Smooth muscle cell (in vitro differentiated cells): Measurements from ENCODE around the gene TWIST2. TPM values are rescaled to one million over a fixed set of nuclear protein-coding genes. Genes with fewer than 3 reads are reported as not detected.

Experiments
- DNase-seq: peaks from one replicate; lab custom pipeline; 2025; ENCODE audit not compliant: unreplicated experiment; lab: John Stamatoyannopoulos, UW
- H2AFZ ChIP-seq: fragments of 200-600 bp; sonication (generic); 2 replicates; pipeline ENCODE4 v1.6.0; 2016; ENCODE audit warnings: antibody characterized with exemption, low read depth, mild to moderate bottlenecking
- H3F3A ChIP-seq: fragments of 200-600 bp; sonication (generic); 2 replicates; pipeline ENCODE4 v1.6.0; 2017; ENCODE audit warnings: antibody characterized with exemption, low read depth
- H3K27ac ChIP-seq: fragments of 200-600 bp; sonication (generic); 2 replicates; pipeline ENCODE4 v1.5.1; 2016; ENCODE audit warnings: low read depth, mild to moderate bottlenecking
- H3K27me3 ChIP-seq: fragments of 200-600 bp; sonication (generic); 2 replicates; pipeline ENCODE4 v1.6.1; 2016; ENCODE audit warnings: low read depth, mild to moderate bottlenecking
- H3K36me3 ChIP-seq: fragments of 200-600 bp; sonication (generic); 2 replicates; pipeline ENCODE4 v1.5.1; 2016; ENCODE audit warnings: low read depth
- H3K4me1 ChIP-seq: fragments of 200-600 bp; sonication (generic); 2 replicates; pipeline ENCODE4 v1.5.1; 2016; ENCODE audit warnings: low read depth
- H3K4me2 ChIP-seq: fragments of 200-600 bp; sonication (generic); 2 replicates; pipeline ENCODE4 v1.6.0; 2016; ENCODE audit warnings: mild to moderate bottlenecking
- H3K4me3 ChIP-seq: fragments of 200-600 bp; sonication (generic); 2 replicates; pipeline ENCODE4 v1.5.1; 2016; ENCODE audit warnings: mild to moderate bottlenecking
- H3K79me2 ChIP-seq: fragments of 200-600 bp; sonication (generic); 2 replicates; pipeline ENCODE4 v1.6.0; 2016; ENCODE audit warnings: low read depth, mild to moderate bottlenecking
- H3K9ac ChIP-seq: fragments of 200-600 bp; sonication (generic); 2 replicates; pipeline ENCODE4 v1.6.0; 2016; ENCODE audit warnings: low read depth
- H3K9me3 ChIP-seq: fragments of 200-600 bp; sonication (generic); replicated peaks from 2 replicates; pipeline ENCODE4 v1.5.1; 2016; ENCODE audit warnings: low read depth
- H4K20me1 ChIP-seq: fragments of 200-600 bp; sonication (generic); 2 replicates; pipeline ENCODE4 v1.6.0; 2016; ENCODE audit warnings: low read depth
- CTCF ChIP-seq: fragments of 200-600 bp; sonication (generic); IDR thresholded peaks from 2 replicates; pipeline ENCODE4 v1.5.1; 2017; ENCODE audit warnings: borderline replicate concordance, mild to moderate bottlenecking, antibody characterized with exemption; ENCODE audit not compliant: insufficient read depth, poor library complexity, severe bottlenecking
- WGBS: methylation state at CpG from one replicate; pipeline ENCODE4 v1.1.7; 2016; ENCODE audit warnings: low lambda C conversion rate; 5-methylcytosine and 5-hydroxymethylcytosine counted together
- polyA plus RNA-seq: library from polyadenylated mRNA; unstranded; fragments of >200 nt; fragmentation: Nextera tagmentation; extraction: Ambion mirVana; gene quantifications from 2 replicates; pipeline ENCODE4 v1.2.1, GENCODE V29; 2016
- total RNA-seq: library from RNA; depleted of rRNA; stranded (reverse); fragments of >200 nt; gene quantifications from 2 replicates; pipeline ENCODE4 v1.2.3, GENCODE V29; 2014

The TWIST2 gene
- total and polyA plus RNA-seq, 2 experiments from 2014 or later: 1.0 to 2.4 TPM

DNA sequence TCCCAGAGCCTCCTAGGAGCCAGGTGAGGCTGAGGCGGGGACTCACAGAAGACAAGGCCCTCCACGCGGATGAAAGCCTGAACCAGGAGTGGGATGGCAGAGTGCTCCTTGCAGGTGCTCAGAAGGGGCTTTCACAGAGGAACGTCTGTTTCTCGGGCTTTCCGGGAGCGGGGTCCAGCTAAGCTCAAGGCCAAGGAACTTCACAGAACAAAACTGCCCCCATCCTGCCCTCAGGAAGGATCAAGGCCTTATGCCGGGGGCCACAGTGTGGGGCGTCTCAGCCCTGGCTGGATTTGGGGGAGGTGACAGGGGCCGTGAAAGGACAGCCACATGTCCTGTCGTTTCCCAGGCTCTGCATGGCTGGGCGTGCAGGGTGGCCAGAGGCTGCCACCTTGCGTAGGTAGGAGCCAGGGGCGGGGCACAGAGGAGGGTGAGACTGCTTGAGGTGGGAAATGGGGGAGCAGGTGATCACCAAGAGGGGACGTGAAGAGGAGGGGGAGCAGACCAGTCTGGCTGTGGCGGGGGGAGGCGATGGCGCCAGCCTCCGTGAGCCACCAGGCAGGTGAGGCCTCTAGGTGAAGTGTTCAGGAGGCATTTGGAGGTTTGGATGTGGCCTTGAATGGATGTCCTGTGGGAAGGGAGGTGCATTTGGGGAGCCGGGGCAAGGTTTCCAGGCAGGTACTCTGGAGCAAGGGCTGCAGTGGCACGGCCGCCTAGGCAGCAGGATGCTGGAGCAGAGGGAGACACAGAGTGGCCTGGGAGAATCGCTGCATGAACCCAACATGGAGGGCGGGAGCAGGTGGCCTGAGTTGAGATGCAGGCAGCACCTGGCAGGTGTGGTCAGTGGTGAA is 79.1 kb downstream of the TWIST2 start:
- TF ChIP-seq CTCF: no peak
- no peak for DNase-seq
- 92% methylated on average over 24 of the region's 24 CpGs for WGBS

GRCh38 chr2:238927746-238928519 is 80.0 kb downstream of the TWIST2 start:
- Histone ChIP-seq H3K27ac (no peak overlapping the region), H3K4me2 (no peak overlapping the region), H2AFZ (no peak overlapping the region), H3K9ac (no peak overlapping the region), H3K79me2 (no peaks in the 10 kb centered on the region), H3K27me3 (peaks cover 20% of the 10 kb centered on the region), H3K9me3 (no peaks in the 10 kb centered on the region), H3F3A (no peaks in the 10 kb centered on the region), H3K36me3 (no peaks in the 10 kb centered on the region), H3K4me3 (no peak overlapping the region), H4K20me1 (no peaks in the 10 kb centered on the region), H3K4me1 (no peaks in the 10 kb centered on the region)
- 95% methylated on average over 14 of the region's 14 CpGs for WGBS
- no peak for DNase-seq
- no peak for TF ChIP-seq CTCF

More for the DNA sequence above, 79.1 kb downstream of the TWIST2 start:
- H3K9ac ChIP-seq: no peak overlapping the region
- no peak overlapping the region for H3K27ac ChIP-seq
- peaks cover 12% of the 10 kb centered on the region for H3K27me3 ChIP-seq
- H3K79me2 ChIP-seq: no peaks in the 10 kb centered on the region
- no peaks in the 10 kb centered on the region for H3K36me3 ChIP-seq
- H2AFZ ChIP-seq: no peak overlapping the region
- no peak overlapping the region for H3K4me2 ChIP-seq
- H4K20me1 ChIP-seq: no peaks in the 10 kb centered on the region
- H3F3A ChIP-seq: no peaks in the 10 kb centered on the region
- no peaks in the 10 kb centered on the region for H3K9me3 ChIP-seq
- no peaks in the 10 kb centered on the region for H3K4me1 ChIP-seq
- H3K4me3 ChIP-seq: no peak overlapping the region

DNA sequence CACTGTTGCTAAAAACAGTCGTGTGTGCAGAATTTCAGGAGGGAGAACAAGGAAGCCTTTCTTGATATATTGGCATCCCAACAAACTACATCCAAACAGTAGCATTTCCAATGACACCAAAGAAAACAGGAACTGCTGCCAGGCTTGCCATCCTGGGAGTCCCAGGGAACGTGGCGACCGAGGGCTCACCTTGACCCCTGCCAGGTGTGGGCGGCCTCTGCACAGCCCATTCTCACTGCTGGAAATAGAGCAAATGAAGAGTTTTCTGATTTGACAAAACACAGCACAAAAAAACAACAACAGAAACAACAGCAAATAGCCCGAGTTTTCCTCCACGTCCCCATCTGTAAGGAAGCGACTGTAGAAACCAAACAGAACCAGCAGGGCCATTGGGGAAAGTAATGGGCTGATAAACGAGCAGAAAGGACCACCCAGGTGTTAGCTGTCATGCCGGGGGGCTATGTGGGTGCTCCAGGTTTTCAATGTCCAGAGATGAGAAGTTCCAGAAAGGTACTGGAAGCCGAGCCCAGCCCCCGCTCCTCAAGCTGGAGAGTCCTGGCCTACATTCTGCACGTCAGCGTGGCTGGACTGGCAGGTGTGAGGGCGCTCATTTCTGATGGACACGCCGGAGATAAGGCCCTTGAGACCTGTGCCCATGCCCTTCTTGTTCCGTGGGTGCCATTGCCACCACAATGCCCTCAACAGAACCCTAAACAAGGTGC is 80.8 kb downstream of the TWIST2 start:
- H3K4me3 ChIP-seq: no peak overlapping the region
- H3K4me1 ChIP-seq: no peaks in the 10 kb centered on the region
- H3F3A ChIP-seq: no peaks in the 10 kb centered on the region
- H3K79me2 ChIP-seq: no peaks in the 10 kb centered on the region
- 88% methylated on average over 18 of the region's 18 CpGs for WGBS
- no peaks in the 10 kb centered on the region for H4K20me1 ChIP-seq
- H3K4me2 ChIP-seq: no peak overlapping the region
- H3K27me3 ChIP-seq: peaks cover 28% of the 10 kb centered on the region
- no peak overlapping the region for H2AFZ ChIP-seq
- TF ChIP-seq CTCF: no peak
- no peak overlapping the region for H3K27ac ChIP-seq
- no peaks in the 10 kb centered on the region for H3K9me3 ChIP-seq
- DNase-seq: no peak
- H3K36me3 ChIP-seq: no peaks in the 10 kb centered on the region
- no peak overlapping the region for H3K9ac ChIP-seq
